GM12872 (cell line): ENCODE data around the gene DTNBP1.

ENCODE experiments used
- CTCF ChIP-seq: IDR thresholded peaks from 3 replicates; pipeline ENCODE4 v1.5.1; 2011; ENCODE audit warnings: low read depth, mild to moderate bottlenecking, low read length, moderate library complexity; ENCODE audit not compliant: insufficient read depth

The DTNBP1 gene

GRCh38 chr6:15582499-15582898 is 80.3 kb downstream of the DTNBP1 start:
- no peak for TF ChIP-seq CTCF

GRCh38 chr6:15581751-15582150 is 81.1 kb downstream of the DTNBP1 start:
- no peak for TF ChIP-seq CTCF

GRCh38 chr6:15580326-15580725 is 82.5 kb downstream of the DTNBP1 start:
- TF ChIP-seq CTCF, result no peak

GRCh38 chr6:15578716-15579391 is 84.0 kb downstream of the DTNBP1 start:
- no peak for TF ChIP-seq CTCF

- TF ChIP-seq CTCF, result no peak
These were observed 85.2 kb downstream of the DTNBP1 start for GRCh38 chr6:15577550-15578171.

- no peak for TF ChIP-seq CTCF
These were observed 85.7 kb downstream of the DTNBP1 start for GRCh38 chr6:15577106-15577505.

- TF ChIP-seq CTCF, result no peak
These were observed 87.3 kb downstream of the DTNBP1 start for GRCh38 chr6:15575357-15576033.
